Activated CD4-positive, alpha-beta memory T cell treated with anti-CD3 and anti-CD28 coated beads for 36 hours (primary cell): ENCODE data around the gene SNX30. TPM values are rescaled to one million over a fixed set of nuclear protein-coding genes. Genes with fewer than 3 reads are reported as not detected.

Experiments
- total RNA-seq, 2 experiments: library from RNA; stranded (reverse); gene quantifications; one replicate each; pipeline ENCODE4 v1.2.3, GENCODE V29; 2021

Gene SNX30
- total RNA-seq, 2 experiments from 2014 or later: 4.4 to 4.8 TPM

Other genes with a start within 250 kb of the SNX30 start
- gene INIP, start 32.6 kb upstream of the SNX30 start, total RNA-seq: 10 to 100 TPM; 35.1 to 37.8 TPM
- not detected for gene SLC46A2, start 140.1 kb downstream of the SNX30 start, total RNA-seq